ENCODE results near the gene CALB2. TPM values are rescaled to one million over a fixed set of nuclear protein-coding genes. Genes with fewer than 3 reads are reported as not detected.

Gene CALB2
- total and polyA plus RNA-seq, 2 of the 8 experiments (the other 6 are each of a cell fraction or from before 2014, with no cell fraction given): 1.9 to 2.6 TPM

DNA sequence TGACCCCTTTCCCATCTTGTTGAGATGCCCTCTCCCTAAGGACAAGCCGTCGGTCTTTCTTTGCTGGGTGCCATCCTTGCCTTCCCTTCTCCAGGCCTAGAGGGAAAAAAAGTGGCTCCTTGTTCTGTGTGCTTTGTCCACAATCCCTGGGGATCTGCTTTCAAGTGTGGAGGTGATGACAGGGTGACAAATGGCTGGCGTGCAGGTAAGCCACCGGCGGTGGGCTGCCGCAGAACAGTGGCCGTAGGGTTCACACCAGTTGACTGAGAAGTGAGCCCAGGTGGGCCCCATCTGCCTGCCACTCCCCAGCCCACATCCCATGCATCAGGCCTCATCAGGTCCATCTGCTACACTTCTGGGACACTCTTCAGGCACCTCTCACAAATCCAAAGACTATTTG, 11.4 kb upstream of the CALB2 start:
- Histone ChIP-seq H3K79me1 (ENCODE audit: low read depth, low read length) (no peaks in the 10 kb centered on the region), H3K4ac (replicated peaks; ENCODE audit: insufficient read length, low read depth, low read length) (no peak overlapping the region), H3K36me3 (ENCODE audit: control insufficient read depth in 2 of 4, insufficient read depth in 4 of 4, low read length in 3 of 4) (no peaks in the 10 kb centered on the region), H3K4me2 (ENCODE audit: insufficient read depth in 1 of 2, low read depth in 2 of 2, low read length in 2 of 2) (no peak overlapping the region), H3K4me3 (ENCODE audit: extremely low read depth in 1 of 4, insufficient read depth in 2 of 4, low read depth in 3 of 4, low read length in 4 of 4) (no peak overlapping the region), H3K9ac (replicated peaks in 1 of 4; ENCODE audit: extremely low read depth in 1 of 4, low read depth in 3 of 4, low read length in 3 of 4) (no peak overlapping the region), H2BK120ac (replicated peaks; ENCODE audit: low read depth, low read length) (no peak overlapping the region), H3K56ac (replicated peaks; ENCODE audit: insufficient read length, low read depth, low read length) (no peak overlapping the region), H3K23me2 (ENCODE audit: low read depth, low read length) (no peaks in the 10 kb centered on the region), H3K4me1 (replicated peaks in 1 of 4; ENCODE audit: control insufficient read depth in 3 of 4, insufficient read depth in 4 of 4, low read length in 3 of 4) (peaks cover 0 to 5% (median 0%) of the 10 kb centered on the region in 4 experiments; a peak in 2 of 7 replicates), H2AFZ (ENCODE audit: low read length) (no peak overlapping the region), H4K20me1 (replicated peaks in 1 of 2; ENCODE audit: control insufficient read depth in 1 of 2, insufficient read depth in 2 of 2, low read length in 2 of 2) (no peaks in the 10 kb centered on the region), H2BK5ac (ENCODE audit: low read depth, low read length) (no peak overlapping the region), H3K18ac (ENCODE audit: extremely low read depth, low read length) (no peak overlapping the region), H3K79me2 (ENCODE audit: control insufficient read depth in 1 of 2, insufficient read depth in 2 of 2, low read length in 2 of 2) (no peaks in the 10 kb centered on the region), H2AK5ac (ENCODE audit: low read depth, low read length) (no peak overlapping the region), H4K91ac (replicated peaks; ENCODE audit: insufficient read length, low read length) (no peak overlapping the region), H3K23ac (ENCODE audit: insufficient read length) (no peak overlapping the region), H3K27ac (ENCODE audit: low read depth, low read length) (no peak overlapping the region), H4K8ac (ENCODE audit: extremely low read depth, insufficient read depth, low read length) (no peak overlapping the region), H2BK20ac (ENCODE audit: low read length) (no peak overlapping the region), H3K9me3 (ENCODE audit: insufficient read depth in 2 of 2, low read depth in 1 of 2, low read length in 1 of 2) (no peaks in the 10 kb centered on the region), H2BK12ac (ENCODE audit: low read depth, low read length) (no peak overlapping the region), H2BK15ac (ENCODE audit: low read length) (no peak overlapping the region; the same call in 1 of the 2 replicates), H3K14ac (ENCODE audit: insufficient read length) (no peak overlapping the region), H3K27me3 (replicated peaks in 1 of 4; ENCODE audit: control insufficient read depth in 3 of 4, extremely low read depth in 1 of 4, insufficient read depth in 3 of 4, low read length in 3 of 4) (no peaks in the 10 kb centered on the region; a peak in 1 of 7 replicates), H4K5ac (ENCODE audit: insufficient read length, low read depth, low read length) (no peak overlapping the region)
- 88% methylated on average over 7 of the region's 7 CpGs; no CpG with 5 or more reads in 1 of the 2 experiments for WGBS, 2 experiments (ENCODE audit: extremely low coverage in 1 of 2, insufficient coverage in 1 of 2, insufficient read length in 1 of 2, insufficient replicate concordance in 2 of 2, low coverage in 1 of 2, low lambda C conversion rate in 2 of 2, missing lambda C conversion rate in 1 of 2)
- DNase-seq (ENCODE audit: low read depth in 1 of 2, low spot score in 2 of 2): no peak
- POLR2A ChIA-PET (ENCODE audit: partially characterized antibody): interaction anchor here (1.2 kb wide), 1 partner anchor 8 kb away, joined by 4 read pairs; no protein-coding TSS in a partner anchor
- CTCF ChIA-PET (ENCODE audit: partially characterized antibody): interaction anchor here (1.0 to 6.3 kb wide), 5 partner anchors 10 to 30 kb away, joined by 3 to 37 read pairs (median 5); partner anchors contain the start of gene CALB2
- no peak for FAIRE-seq
- TF ChIP-seq POLR2A (IDR thresholded peaks at IDR 0.05; ENCODE audit: control extremely low read depth in 1 of 2, low read depth in 2 of 2, low read length in 2 of 2): no peak
- TF ChIP-seq ASH2L (IDR thresholded peaks at IDR 0.05; ENCODE audit: low read length): no peak
- no peak for TF ChIP-seq GTF2F1 (IDR thresholded peaks at IDR 0.05; ENCODE audit: borderline replicate concordance, low read depth, low read length)
- TF ChIP-seq CREB1 (IDR thresholded peaks at IDR 0.05): no peak
- no peak for TF ChIP-seq BCL11A (IDR thresholded peaks at IDR 0.05; ENCODE audit: low read depth in 2 of 2, low read length in 2 of 2)
- no peak for TF ChIP-seq ATF3 (IDR thresholded peaks at IDR 0.05; ENCODE audit: insufficient read depth, low read depth, low read length)
- TF ChIP-seq SIN3A (conservative IDR thresholded peaks at IDR 0.05 in 1 of 2, IDR thresholded peaks at IDR 0.05 in 1 of 2; ENCODE audit: low read depth in 1 of 2, low read length in 2 of 2): no peak
- TF ChIP-seq GABPA (IDR thresholded peaks at IDR 0.05; ENCODE audit: borderline replicate concordance, insufficient read depth, low read length): no peak
- TF ChIP-seq MAFK (IDR thresholded peaks at IDR 0.05; ENCODE audit: low read depth, low read length): no peak
- TF ChIP-seq TBP (IDR thresholded peaks at IDR 0.05; ENCODE audit: low read depth, low read length): no peak

Data from H1 (cell line).